Osteocyte (in vitro differentiated cells): ENCODE measurements around the gene CHRND. TPM values are rescaled to one million over a fixed set of nuclear protein-coding genes. Genes with fewer than 3 reads are reported as not detected.

Source experiments
- DNase-seq: peaks from one replicate; pipeline ENCODE4 v3.0.0; 2021; ENCODE audit warnings: mixed read lengths; ENCODE audit not compliant: unreplicated experiment; ENCODE audit errors: extremely low spot score
- H3K27ac Mint-ChIP-seq: one replicate; pipeline ENCODE4 v1.8.0; 2021; ENCODE audit warnings: mild to moderate bottlenecking, mixed read lengths; ENCODE audit not compliant: unreplicated experiment
- H3K27me3 Mint-ChIP-seq: one replicate; pipeline ENCODE4 v1.8.0; 2021; ENCODE audit warnings: mixed read lengths; ENCODE audit not compliant: unreplicated experiment
- H3K36me3 Mint-ChIP-seq: one replicate; pipeline ENCODE4 v1.8.0; 2021; ENCODE audit warnings: mixed read lengths; ENCODE audit not compliant: unreplicated experiment
- H3K4me1 Mint-ChIP-seq: one replicate; pipeline ENCODE4 v1.8.0; 2021; ENCODE audit warnings: mixed read lengths; ENCODE audit not compliant: unreplicated experiment
- H3K4me3 Mint-ChIP-seq: one replicate; pipeline ENCODE4 v1.8.0; 2021; ENCODE audit warnings: mild to moderate bottlenecking, moderate library complexity, mixed read lengths; ENCODE audit not compliant: unreplicated experiment
- H3K9me3 Mint-ChIP-seq: one replicate; pipeline ENCODE4 v1.8.0; 2021; ENCODE audit warnings: mixed read lengths; ENCODE audit not compliant: unreplicated experiment
- CTCF ChIP-seq: fragments of 200-600 bp; sonication (generic); IDR thresholded peaks from 2 replicates; pipeline ENCODE4 v1.5.0; 2021; ENCODE audit warnings: antibody characterized with exemption, mild to moderate bottlenecking, moderate library complexity
- total RNA-seq: library from RNA; stranded (reverse); gene quantifications from 2 replicates; pipeline ENCODE4 v1.2.1, GENCODE V29; 2021

The CHRND gene
- total RNA-seq, 1 donor from 2014 or later: not detected

- Mint-ChIP-seq H3K9me3 (peaks cover 3% of the 10 kb centered on the region), H3K36me3 (no peaks in the 10 kb centered on the region), H3K4me1 (peaks cover 2% of the 10 kb centered on the region), H3K27me3 (no peaks in the 10 kb centered on the region), H3K4me3 (no peak overlapping the region), H3K27ac (no peak overlapping the region)
- DNase-seq: no peak
- TF ChIP-seq CTCF: no peak
Measured at GRCh38 chr2:232538671-232539070, 12.7 kb downstream of the CHRND start.

GRCh38 chr2:232539298-232540231, 13.6 kb downstream of the CHRND start, which contains the start of gene CHRNG:
Gene CHRNG, plus strand, starts transcription at chr2:232539692. Its CDS starts 56 bp downstream, at chr2:232539748.
- no peaks in the 10 kb centered on the region for H3K27me3 Mint-ChIP-seq
- no peak within 1 kb of the TSS for H3K27ac Mint-ChIP-seq

GRCh38 chr2:232540441-232541041, 14.6 kb downstream of the CHRND start:
- Mint-ChIP-seq H3K4me3 (no peak overlapping the region), H3K27me3 (no peaks in the 10 kb centered on the region), H3K27ac (no peak overlapping the region), H3K4me1 (peaks cover 2% of the 10 kb centered on the region), H3K9me3 (peaks cover 3% of the 10 kb centered on the region), H3K36me3 (peaks cover 2% of the 10 kb centered on the region)
- no peak for TF ChIP-seq CTCF
- no peak for DNase-seq

More at GRCh38 chr2:232539298-232540231, 13.6 kb downstream of the CHRND start, which contains the start of gene CHRNG:
- peaks cover 3% of the 10 kb centered on the region for H3K9me3 Mint-ChIP-seq
- no peak within 1 kb of the TSS for H3K4me3 Mint-ChIP-seq
- peaks cover 2% of the 10 kb centered on the region for H3K4me1 Mint-ChIP-seq
- no peaks in the 10 kb centered on the region for H3K36me3 Mint-ChIP-seq
- no peak for TF ChIP-seq CTCF
- DNase-seq: no peak

- Mint-ChIP-seq H3K4me1 (peaks cover 2% of the 10 kb centered on the region), H3K9me3 (peaks cover under 1% of the 10 kb centered on the region), H3K27me3 (no peaks in the 10 kb centered on the region), H3K27ac (no peak overlapping the region), H3K4me3 (no peak overlapping the region), H3K36me3 (peaks cover 2% of the 10 kb centered on the region)
- no peak for DNase-seq
- TF ChIP-seq CTCF: no peak
Measured at GRCh38 chr2:232541195-232541960, 15.4 kb downstream of the CHRND start.
